SU-DHL-6 (cell line): ENCODE data around the gene ATP6V1C2.

ENCODE experiments used
- CTCF ChIP-seq: fragments of 200-600 bp; sonication (generic); IDR thresholded peaks from one replicate; pipeline ENCODE4 v1.5.1; 2017; ENCODE audit warnings: antibody characterized with exemption, mild to moderate bottlenecking, low read length, moderate library complexity; ENCODE audit not compliant: insufficient read depth, poor library complexity, severe bottlenecking
- EZH2phosphoT487 ChIP-seq: fragments of 200-600 bp; sonication (generic), shearing (Covaris generic); conservative IDR thresholded peaks from 2 replicates; pipeline ENCODE4 v1.6.1; 2018; ENCODE audit warnings: mild to moderate bottlenecking, antibody characterized with exemption, low read length, moderate library complexity, mixed read lengths

- TF ChIP-seq CTCF (no peak), EZH2phosphoT487 (no peak)
These were observed 1.1 kb upstream of the ATP6V1C2 start for GRCh38 chr2:10720306-10720705.
